ENCODE results near the gene ATG4B. TPM values are rescaled to one million over a fixed set of nuclear protein-coding genes. Genes with fewer than 3 reads are reported as not detected.

The ATG4B gene
- polyA plus RNA-seq, 1 experiment = 122 TPM

DNA sequence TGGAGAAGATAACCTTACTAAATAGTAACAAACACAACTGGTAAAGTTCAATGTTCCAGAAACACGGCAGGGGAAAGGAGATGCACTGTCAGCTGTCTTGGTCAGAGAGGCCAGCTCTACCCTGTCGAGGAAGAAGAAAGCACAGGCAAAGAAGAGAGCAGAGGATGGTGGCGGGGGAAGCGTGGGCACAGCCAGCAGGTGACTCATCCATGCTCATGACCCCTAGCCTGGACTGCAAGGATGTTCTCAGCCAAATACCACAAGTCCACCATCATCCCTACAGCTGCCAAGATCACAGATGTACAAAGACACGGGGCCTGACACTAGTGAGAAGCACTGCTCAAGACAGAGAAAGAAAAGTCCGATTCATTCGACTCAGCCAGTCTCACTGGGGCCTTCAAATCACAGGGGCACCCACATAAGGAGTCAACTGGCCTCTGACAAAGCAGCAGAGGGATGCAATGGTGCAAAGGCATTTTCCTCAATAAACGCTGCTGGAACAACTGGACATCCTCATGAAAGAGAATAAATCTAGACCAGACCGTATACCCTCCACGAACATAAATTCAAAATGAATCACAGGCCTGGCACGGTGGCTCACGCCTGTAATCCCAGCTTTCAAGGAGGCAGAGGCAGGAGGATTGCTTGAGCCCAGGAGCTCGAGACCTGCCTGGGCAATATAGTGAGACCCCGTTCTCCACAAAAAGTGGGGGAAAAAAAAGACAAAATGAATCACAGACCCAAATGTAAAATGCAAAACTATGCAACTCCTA is 43.5 kb downstream of the ATG4B start:
- Histone ChIP-seq H3K27me3 (ENCODE audit: control insufficient read depth, insufficient read depth, low read length) (no peaks in the 10 kb centered on the region), H3K36me3 (ENCODE audit: control insufficient read depth, insufficient read depth, low read length) (peaks cover 6% of the 10 kb centered on the region), H3K4me3 (ENCODE audit: low read depth, low read length) (no peak overlapping the region)
- DNase-seq (ENCODE audit: low read depth) = peak; percentile 88
- TF ChIP-seq CTCF (IDR thresholded peaks at IDR 0.05; ENCODE audit: insufficient read depth, low read depth, low read length) = no peak
- ChIA-PET CTCF (interaction anchor here (1.4 to 1.7 kb wide), 2 partner anchors 16 to 22 kb away, joined by 7 to 8 read pairs; no protein-coding TSS in a partner anchor), POLR2A (no interaction called here)

DNA sequence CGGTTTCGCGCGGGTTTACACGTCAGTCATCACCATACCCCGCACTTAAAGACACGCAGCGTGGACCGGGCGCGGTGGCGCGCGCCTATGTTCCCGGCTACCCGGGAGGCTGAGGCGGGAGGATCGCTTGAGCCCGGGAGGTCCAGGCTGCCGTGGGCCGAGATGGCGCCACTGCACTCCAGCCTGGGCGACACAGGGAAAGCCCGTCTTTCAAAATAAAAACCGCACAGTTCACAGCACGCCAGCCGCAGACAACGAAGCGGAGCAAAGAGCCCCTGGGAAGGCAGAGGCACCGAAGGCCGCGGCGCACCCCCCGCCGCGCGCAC is 48.8 kb downstream of the ATG4B start:
- Histone ChIP-seq H3K36me3 (ENCODE audit: control insufficient read depth, insufficient read depth, low read length) (peaks cover 8% of the 10 kb centered on the region), H3K4me3 (ENCODE audit: low read depth, low read length) (peak overlapping the region; percentile 70), H3K27me3 (ENCODE audit: control insufficient read depth, insufficient read depth, low read length) (no peaks in the 10 kb centered on the region)
- no peak for DNase-seq (ENCODE audit: low read depth)
- ChIA-PET CTCF (interaction anchor here (1.4 kb wide), 1 partner anchor 27 kb away, joined by 3 read pairs; no protein-coding TSS in a partner anchor), POLR2A (interaction anchor here (0.6 kb wide), 1 partner anchor 8 kb away, joined by 3 read pairs; no protein-coding TSS in a partner anchor)
- no peak for TF ChIP-seq CTCF (IDR thresholded peaks at IDR 0.05; ENCODE audit: insufficient read depth, low read depth, low read length)

DNA sequence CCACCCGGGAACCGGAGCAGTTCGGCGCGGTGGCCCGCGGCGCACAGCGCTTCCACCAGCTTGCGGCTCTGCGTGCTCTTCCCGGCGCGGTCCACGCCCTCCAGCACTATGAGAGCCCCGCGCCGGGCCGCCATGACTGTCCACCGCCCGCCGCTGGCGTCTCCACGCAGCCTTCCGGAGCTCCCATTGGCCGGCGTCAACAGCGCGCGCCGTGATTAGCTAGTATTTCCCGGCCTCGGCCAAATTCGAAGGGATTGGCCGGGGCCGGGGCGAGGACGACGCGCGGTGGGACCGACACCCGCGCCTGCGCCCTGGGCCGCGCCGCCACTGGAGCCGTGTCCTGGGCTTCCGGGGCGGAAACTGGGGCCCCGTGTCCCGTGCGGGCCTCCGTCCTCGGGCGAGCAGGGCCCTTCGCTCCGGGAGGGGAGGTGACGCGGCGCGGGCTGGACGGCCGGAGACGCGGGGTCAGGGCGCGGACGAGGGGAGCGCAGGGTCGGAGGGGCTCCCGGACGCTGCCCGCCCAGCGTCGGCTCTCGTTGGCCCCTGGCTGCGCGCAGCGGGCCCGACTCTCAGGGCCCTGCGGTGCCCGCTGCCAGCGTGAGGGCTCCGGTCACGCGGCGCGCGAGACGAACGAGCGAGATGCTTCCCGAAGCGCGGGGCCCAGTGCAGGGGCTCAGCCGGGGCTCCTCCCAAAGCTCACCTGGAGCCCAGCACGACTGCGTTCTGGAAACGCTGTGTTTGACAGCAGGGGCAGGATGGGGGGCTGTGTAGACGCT is 49.3 kb downstream of the ATG4B start, which contains the start of gene DTYMK:
Gene DTYMK (minus strand): TSS at position 166 of the 776 bp plus-strand sequence. CDS start 32 bp downstream, at position 134.
- DNase-seq (ENCODE audit: low read depth) = peak; percentile 73
- POLR2A ChIA-PET = interaction anchor here (0.6 kb wide), 3 partner anchors 8 to 196 kb away, joined by 3 to 5 read pairs (median 3); no protein-coding TSS in a partner anchor
- CTCF ChIA-PET = interaction anchor here (0.5 to 1.4 kb wide), 2 partner anchors 27 to 521 kb away, joined by 3 read pairs; no protein-coding TSS in a partner anchor
- Histone ChIP-seq H3K27me3 (ENCODE audit: control insufficient read depth, insufficient read depth, low read length) (no peaks in the 10 kb centered on the region), H3K4me3 (ENCODE audit: low read depth, low read length) (peak within 1 kb of the TSS; percentile 70), H3K36me3 (ENCODE audit: control insufficient read depth, insufficient read depth, low read length) (peaks cover 11% of the 10 kb centered on the region)
- TF ChIP-seq CTCF (IDR thresholded peaks at IDR 0.05; ENCODE audit: insufficient read depth, low read depth, low read length) = no peak

DNA sequence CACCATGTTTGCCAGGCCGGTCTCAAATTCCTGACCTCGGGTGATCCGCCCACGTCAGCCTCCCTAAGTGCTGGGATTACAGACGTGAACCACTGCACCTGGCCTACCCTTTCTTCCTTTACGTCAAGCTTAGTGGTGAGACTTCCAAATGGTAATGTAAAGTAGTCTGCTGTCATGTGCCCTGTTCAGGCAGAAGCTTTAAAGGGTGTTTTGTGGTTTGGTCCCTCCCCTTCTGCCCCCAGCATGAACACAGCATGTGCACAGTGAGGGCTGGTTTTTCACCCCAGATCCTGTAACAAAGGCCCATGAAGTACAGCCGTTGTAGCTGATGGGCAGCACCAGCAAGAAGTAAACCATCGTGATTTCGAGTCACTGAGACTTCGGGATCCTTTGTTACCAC is 51.8 kb downstream of the ATG4B start:
- peaks cover 13% of the 10 kb centered on the region for H3K36me3 ChIP-seq (ENCODE audit: control insufficient read depth, insufficient read depth, low read length)
- POLR2A ChIA-PET = no interaction called here
- CTCF ChIA-PET = no interaction called here
- H3K4me3 ChIP-seq (ENCODE audit: low read depth, low read length) = no peak overlapping the region
- no peaks in the 10 kb centered on the region for H3K27me3 ChIP-seq (ENCODE audit: control insufficient read depth, insufficient read depth, low read length)
- DNase-seq (ENCODE audit: low read depth) = no peak
- no peak for TF ChIP-seq CTCF (IDR thresholded peaks at IDR 0.05; ENCODE audit: insufficient read depth, low read depth, low read length)

- POLR2A ChIA-PET = no interaction called here
- no peak overlapping the region for H3K4me3 ChIP-seq (ENCODE audit: low read depth, low read length)
- no peak for DNase-seq (ENCODE audit: low read depth)
- H3K36me3 ChIP-seq (ENCODE audit: control insufficient read depth, insufficient read depth, low read length) = peaks cover 13% of the 10 kb centered on the region
- no peaks in the 10 kb centered on the region for H3K27me3 ChIP-seq (ENCODE audit: control insufficient read depth, insufficient read depth, low read length)
- CTCF ChIA-PET = no interaction called here
- TF ChIP-seq CTCF (IDR thresholded peaks at IDR 0.05; ENCODE audit: insufficient read depth, low read depth, low read length) = no peak
Observed at GRCh38 chr2:241690202-241690717, 52.8 kb downstream of the ATG4B start.
